Suprapubic skin (tissue), 4 donors: Measurements from ENCODE around the gene GJB6. TPM values are rescaled to one million over a fixed set of nuclear protein-coding genes. Genes with fewer than 3 reads are reported as not detected.
A peak's percentile ranks its signal among the peaks of the same experiment; 100 is the strongest.

ENCODE experiments used
- DNase-seq, 2 donors: peaks; one replicate each; pipeline ENCODE4 v3.0.0-alpha.2; 2019; ENCODE audit warnings: low spot score in 2 of 2
- H3K27ac ChIP-seq: fragments of 200-600 bp; sonication (generic); one replicate; pipeline ENCODE4 v1.5.1; 2019
- H3K27me3 ChIP-seq: fragments of 200-600 bp; sonication (generic); one replicate; pipeline ENCODE4 v1.5.1; 2019
- H3K36me3 ChIP-seq: fragments of 200-600 bp; sonication (generic); one replicate; pipeline ENCODE4 v1.5.1; 2019
- H3K4me1 ChIP-seq: fragments of 200-600 bp; sonication (generic); one replicate; pipeline ENCODE4 v1.5.1; 2019
- H3K4me3 ChIP-seq: fragments of 200-600 bp; sonication (generic); one replicate; pipeline ENCODE4 v1.5.1; 2019; ENCODE audit warnings: mild to moderate bottlenecking
- H3K9me3 ChIP-seq: fragments of 200-600 bp; sonication (generic); one replicate; pipeline ENCODE4 v1.5.1; 2019
- EP300 ChIP-seq: sonication (generic); formaldehyde crosslinking; IDR thresholded peaks from one replicate; pipeline ENCODE4 v1.6.1; 2017; ENCODE audit warnings: antibody characterized with exemption
- POLR2A ChIP-seq, 2 donors: fragments of 450-650 bp; IDR thresholded peaks; one replicate each; pipeline ENCODE4 v1.6.1; 2017; ENCODE audit warnings: antibody characterized with exemption in 2 of 2, mild to moderate bottlenecking in 2 of 2, moderate library complexity in 2 of 2
- POLR2AphosphoS5 ChIP-seq, 3 donors: sonication (generic); formaldehyde crosslinking; IDR thresholded peaks; one replicate each; pipeline ENCODE4 v1.6.1; 2017; ENCODE audit warnings: antibody characterized with exemption in 3 of 3
- WGBS: methylation state at CpG from one replicate; pipeline ENCODE4 v1.1.5; 2018; 5-methylcytosine and 5-hydroxymethylcytosine counted together
- total RNA-seq, 4 donors: library from RNA; depleted of rRNA; stranded (reverse); fragments of >200 nt; gene quantifications; one replicate each; pipeline ENCODE4 v1.1.0, GENCODE V29; 2016
- TF ChIP-seq, protein P1 (sequence below), 2 donors: fragments of 200-600 bp in 1 of 2; fragments of 450-650 bp in 1 of 2; sonication (generic) in 1 of 2; IDR thresholded peaks; one replicate each; pipeline ENCODE4 v1.5.1; 2016 to 2019; ENCODE audit warnings: antibody characterized with exemption in 2 of 2, mild to moderate bottlenecking in 1 of 2, moderate library complexity in 1 of 2

Gene GJB6
- total RNA-seq, 4 donors from 2014 or later, result 32.4 to 128 (median 68.0) TPM

DNA sequence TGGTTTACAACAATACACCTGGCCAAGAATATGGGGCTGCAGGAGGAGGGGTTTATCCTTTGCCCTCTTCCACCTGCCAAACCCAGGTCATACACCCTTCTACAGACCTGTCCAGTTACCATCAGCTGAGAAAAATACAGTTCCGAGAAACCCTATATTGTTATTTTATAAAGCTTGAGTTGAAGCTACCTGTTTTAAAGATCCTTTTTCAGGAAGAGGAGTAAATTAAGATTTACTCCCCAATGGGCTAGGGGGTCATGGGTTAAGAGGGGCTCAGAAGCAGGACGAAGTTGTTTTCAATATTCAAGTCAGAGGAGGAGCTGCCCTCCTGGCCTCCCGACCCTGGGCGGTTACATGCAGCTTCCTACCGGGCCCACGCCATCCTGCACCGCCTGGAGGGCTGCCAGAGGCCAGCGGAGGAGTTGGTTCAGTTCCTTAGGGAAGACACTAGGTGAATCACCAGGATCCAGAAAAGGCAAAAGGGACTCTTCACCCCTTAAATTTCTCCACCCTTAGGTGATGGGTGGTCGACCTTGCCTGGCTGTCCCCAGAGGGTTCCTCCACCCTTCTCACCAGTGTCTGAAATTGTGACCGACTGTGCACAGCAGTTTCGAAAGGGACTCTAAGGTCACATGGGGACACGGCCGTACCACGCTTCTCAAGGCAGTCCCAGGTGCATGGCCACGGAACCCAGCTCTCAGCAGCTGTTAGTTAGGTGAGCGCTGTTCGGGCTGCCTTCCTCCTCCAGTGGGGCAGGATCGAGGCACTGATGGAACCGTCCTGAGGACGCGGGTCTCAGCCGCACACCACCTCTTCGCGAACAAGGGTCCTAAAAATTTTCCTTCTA lies 40.6 kb downstream of the GJB6 start:
- Histone ChIP-seq H3K9me3 (no peaks in the 10 kb centered on the region), H3K36me3 (no peaks in the 10 kb centered on the region), H3K4me1 (peaks cover 32% of the 10 kb centered on the region), H3K27ac (peak overlapping the region; percentile 46), H3K4me3 (peak overlapping the region; percentile 61), H3K27me3 (peaks cover 33% of the 10 kb centered on the region)
- no peak for TF ChIP-seq POLR2AphosphoS5 (IDR thresholded peaks at IDR 0.05)
- no peak for TF ChIP-seq POLR2A (IDR thresholded peaks at IDR 0.05)
- no peak for TF ChIP-seq EP300
- TF ChIP-seq, protein P1, sequence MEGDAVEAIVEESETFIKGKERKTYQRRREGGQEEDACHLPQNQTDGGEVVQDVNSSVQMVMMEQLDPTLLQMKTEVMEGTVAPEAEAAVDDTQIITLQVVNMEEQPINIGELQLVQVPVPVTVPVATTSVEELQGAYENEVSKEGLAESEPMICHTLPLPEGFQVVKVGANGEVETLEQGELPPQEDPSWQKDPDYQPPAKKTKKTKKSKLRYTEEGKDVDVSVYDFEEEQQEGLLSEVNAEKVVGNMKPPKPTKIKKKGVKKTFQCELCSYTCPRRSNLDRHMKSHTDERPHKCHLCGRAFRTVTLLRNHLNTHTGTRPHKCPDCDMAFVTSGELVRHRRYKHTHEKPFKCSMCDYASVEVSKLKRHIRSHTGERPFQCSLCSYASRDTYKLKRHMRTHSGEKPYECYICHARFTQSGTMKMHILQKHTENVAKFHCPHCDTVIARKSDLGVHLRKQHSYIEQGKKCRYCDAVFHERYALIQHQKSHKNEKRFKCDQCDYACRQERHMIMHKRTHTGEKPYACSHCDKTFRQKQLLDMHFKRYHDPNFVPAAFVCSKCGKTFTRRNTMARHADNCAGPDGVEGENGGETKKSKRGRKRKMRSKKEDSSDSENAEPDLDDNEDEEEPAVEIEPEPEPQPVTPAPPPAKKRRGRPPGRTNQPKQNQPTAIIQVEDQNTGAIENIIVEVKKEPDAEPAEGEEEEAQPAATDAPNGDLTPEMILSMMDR (IDR thresholded peaks at IDR 0.05), result no peak
- DNase-seq, result no peak
- 44% methylated on average over 20 of the region's 24 CpGs for WGBS

DNA sequence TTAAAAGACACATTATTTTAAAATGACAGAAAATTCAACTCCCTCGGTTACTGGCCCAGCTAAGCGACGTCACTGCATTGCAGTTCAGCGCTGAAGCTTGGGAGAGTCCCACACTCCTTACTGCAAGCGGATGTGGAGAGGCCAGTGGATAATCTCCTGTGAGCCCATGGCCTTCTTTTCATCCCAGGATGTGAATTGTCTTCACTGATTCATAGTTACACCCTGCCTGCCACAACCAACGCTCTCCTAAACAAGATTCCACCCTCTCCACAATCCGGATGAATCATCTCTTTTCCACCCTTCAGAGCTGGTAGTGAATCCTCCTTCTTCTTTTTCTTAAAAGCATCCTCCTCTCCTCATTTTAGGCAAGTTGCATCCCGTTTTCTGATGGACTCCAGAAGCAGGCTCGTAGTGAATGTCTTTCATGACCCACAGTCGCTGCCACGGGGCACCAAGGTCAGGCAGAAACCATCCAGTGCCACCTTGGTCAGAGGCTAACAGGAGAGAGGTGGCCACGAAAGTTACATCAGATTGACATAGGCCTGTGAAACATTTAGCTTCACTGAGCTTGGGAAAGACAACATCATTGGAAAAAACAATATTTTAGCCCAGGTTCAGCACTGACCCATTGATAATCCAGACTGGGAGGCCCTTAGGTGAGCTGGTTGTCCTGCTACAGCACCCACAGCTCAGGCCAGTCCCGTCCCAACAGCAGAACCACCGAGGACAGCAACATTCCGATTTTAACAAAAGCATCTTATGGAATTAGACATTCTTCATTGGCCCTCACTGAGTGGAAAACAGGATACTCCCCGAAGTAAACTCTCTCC lies 41.4 kb downstream of the GJB6 start:
- Histone ChIP-seq H3K27ac (peak overlapping the region; percentile 19), H3K4me3 (peak overlapping the region; percentile 61), H3K4me1 (peaks cover 32% of the 10 kb centered on the region), H3K9me3 (no peaks in the 10 kb centered on the region), H3K27me3 (peaks cover 33% of the 10 kb centered on the region), H3K36me3 (no peaks in the 10 kb centered on the region)
- WGBS, result 89% methylated on average over 16 of the region's 16 CpGs
- TF ChIP-seq, protein P1 (IDR thresholded peaks at IDR 0.05), result no peak
- no peak for TF ChIP-seq EP300
- TF ChIP-seq POLR2AphosphoS5 (IDR thresholded peaks at IDR 0.05), result no peak
- TF ChIP-seq POLR2A (IDR thresholded peaks at IDR 0.05), result no peak
- DNase-seq, result no peak

DNA sequence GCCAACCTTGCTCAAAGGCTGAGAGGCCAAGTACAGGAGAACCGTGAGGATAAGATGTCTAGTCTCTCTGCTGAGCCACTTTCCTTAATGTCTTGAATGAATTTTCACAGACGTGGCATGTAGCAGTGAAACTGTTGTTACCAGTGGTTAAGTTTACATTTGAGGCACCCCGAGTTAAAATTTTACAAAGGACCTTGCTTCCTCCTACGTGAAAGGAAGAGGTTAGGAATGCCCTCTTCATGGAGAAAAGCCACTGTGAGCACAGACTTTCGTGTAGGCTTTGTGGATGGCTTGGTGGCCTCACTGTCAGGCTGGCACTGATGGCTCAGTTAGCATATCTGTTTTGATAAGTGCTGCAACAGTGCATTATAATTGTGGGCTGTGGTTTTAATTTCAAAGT lies 42.0 kb downstream of the GJB6 start:
- no peak for DNase-seq
- Histone ChIP-seq H3K9me3 (no peaks in the 10 kb centered on the region), H3K36me3 (no peaks in the 10 kb centered on the region), H3K4me3 (peak overlapping the region; percentile 0), H3K27ac (no peak overlapping the region), H3K4me1 (peaks cover 32% of the 10 kb centered on the region), H3K27me3 (peaks cover 33% of the 10 kb centered on the region)
- TF ChIP-seq POLR2AphosphoS5 (IDR thresholded peaks at IDR 0.05) (no peak), POLR2A (IDR thresholded peaks at IDR 0.05) (no peak), EP300 (no peak)
- TF ChIP-seq, protein P1 (IDR thresholded peaks at IDR 0.05), result no peak
- WGBS, result 80% methylated on average over 5 of the region's 5 CpGs

DNA sequence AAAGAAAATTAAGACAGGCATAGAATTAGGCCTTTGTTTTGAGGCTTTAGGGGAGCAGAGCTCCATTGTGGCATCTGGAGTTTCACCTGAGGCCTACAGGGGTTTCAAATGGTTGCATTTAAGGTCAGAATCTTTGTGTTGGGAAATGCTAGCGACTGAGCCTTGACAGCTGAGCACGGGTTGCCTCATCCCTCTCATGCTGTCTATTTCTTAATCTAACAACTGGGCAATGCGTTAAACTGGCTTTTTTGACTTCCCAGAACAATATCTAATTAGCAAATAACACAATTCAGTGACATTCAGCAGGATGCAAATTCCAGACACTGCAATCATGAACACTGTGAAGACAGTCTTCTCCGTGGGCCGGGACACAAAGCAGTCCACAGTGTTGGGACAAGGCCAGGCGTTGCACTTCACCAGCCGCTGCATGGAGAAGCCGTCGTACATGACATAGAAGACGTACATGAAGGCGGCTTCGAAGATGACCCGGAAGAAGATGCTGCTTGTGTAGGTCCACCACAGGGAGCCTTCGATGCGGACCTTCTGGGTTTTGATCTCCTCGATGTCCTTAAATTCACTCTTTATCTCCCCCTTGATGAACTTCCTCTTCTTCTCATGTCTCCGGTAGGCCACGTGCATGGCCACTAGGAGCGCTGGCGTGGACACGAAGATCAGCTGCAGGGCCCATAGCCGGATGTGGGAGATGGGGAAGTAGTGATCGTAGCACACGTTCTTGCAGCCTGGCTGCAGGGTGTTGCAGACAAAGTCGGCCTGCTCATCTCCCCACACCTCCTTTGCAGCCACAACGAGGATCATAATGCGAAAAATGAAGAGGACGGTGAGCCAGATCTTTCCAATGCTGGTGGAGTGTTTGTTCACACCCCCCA lies 43.2 kb downstream of the GJB6 start:
- DNase-seq, result no peak
- WGBS, result 87% methylated on average over 28 of the region's 28 CpGs
- H3K4me3 ChIP-seq, result no peak overlapping the region

More for the DNA sequence above, 43.2 kb downstream of the GJB6 start:
- TF ChIP-seq POLR2A (IDR thresholded peaks at IDR 0.05), result no peak
- TF ChIP-seq, protein P1 (IDR thresholded peaks at IDR 0.05), result peak in 1 of 2 donors; percentile 21
- TF ChIP-seq EP300, result no peak
- no peak for TF ChIP-seq POLR2AphosphoS5 (IDR thresholded peaks at IDR 0.05)
- Histone ChIP-seq H3K9me3 (no peaks in the 10 kb centered on the region), H3K4me1 (peaks cover 25% of the 10 kb centered on the region), H3K27ac (no peak overlapping the region), H3K36me3 (no peaks in the 10 kb centered on the region), H3K27me3 (peaks cover 22% of the 10 kb centered on the region)
